Jurkat, Clone E6-1 (cell line): Measurements from ENCODE around the gene PHACTR1.

Experiments used
- DNase-seq: peaks from one replicate; pipeline ENCODE4 v3.0.0-alpha.2; 2011; ENCODE audit warnings: low read depth, low spot score
- H3K4me3 ChIP-seq: 2 replicates; pipeline ENCODE4 v1.5.1; 2011; ENCODE audit warnings: mild to moderate bottlenecking, low read length, control low read depth, moderate library complexity

Gene PHACTR1

GRCh38 chr6:13072686-13073347 is 356.2 kb downstream of the PHACTR1 start:
- DNase-seq, result no peak
- no peak overlapping the region for H3K4me3 ChIP-seq

GRCh38 chr6:13074415-13075140 is 358.0 kb downstream of the PHACTR1 start:
- H3K4me3 ChIP-seq, result no peak overlapping the region
- DNase-seq, result no peak

- no peak overlapping the region for H3K4me3 ChIP-seq
- DNase-seq, result no peak
These were observed 358.7 kb downstream of the PHACTR1 start for GRCh38 chr6:13075141-13075845.

- no peak overlapping the region for H3K4me3 ChIP-seq
- no peak for DNase-seq
These were observed 360.0 kb downstream of the PHACTR1 start for GRCh38 chr6:13076575-13076974.

GRCh38 chr6:13077117-13077516 is 360.6 kb downstream of the PHACTR1 start:
- no peak overlapping the region for H3K4me3 ChIP-seq
- no peak for DNase-seq

- H3K4me3 ChIP-seq, result no peak overlapping the region
- DNase-seq, result no peak
These were observed 362.6 kb downstream of the PHACTR1 start for GRCh38 chr6:13079096-13079723.

GRCh38 chr6:13080462-13081188 is 364.1 kb downstream of the PHACTR1 start:
- DNase-seq, result no peak
- no peak overlapping the region for H3K4me3 ChIP-seq

- no peak for DNase-seq
- no peak overlapping the region for H3K4me3 ChIP-seq
These were observed 364.6 kb downstream of the PHACTR1 start for GRCh38 chr6:13081189-13081563.

- no peak for DNase-seq
- H3K4me3 ChIP-seq, result no peak overlapping the region
These were observed 372.9 kb downstream of the PHACTR1 start for GRCh38 chr6:13089296-13089994.

GRCh38 chr6:13091192-13091591 is 374.6 kb downstream of the PHACTR1 start:
- DNase-seq, result no peak
- H3K4me3 ChIP-seq, result no peak overlapping the region

GRCh38 chr6:13094781-13095425 is 378.3 kb downstream of the PHACTR1 start:
- no peak overlapping the region for H3K4me3 ChIP-seq
- DNase-seq, result no peak

GRCh38 chr6:13096084-13096483 is 379.5 kb downstream of the PHACTR1 start:
- no peak overlapping the region for H3K4me3 ChIP-seq
- DNase-seq, result no peak

- no peak for DNase-seq
- no peak overlapping the region for H3K4me3 ChIP-seq
These were observed 380.9 kb downstream of the PHACTR1 start for GRCh38 chr6:13097454-13097853.

- DNase-seq, result no peak
- H3K4me3 ChIP-seq, result no peak overlapping the region
These were observed 381.4 kb downstream of the PHACTR1 start for GRCh38 chr6:13098006-13098405.

- H3K4me3 ChIP-seq, result no peak overlapping the region
- no peak for DNase-seq
These were observed 382.4 kb downstream of the PHACTR1 start for GRCh38 chr6:13098793-13099570.

GRCh38 chr6:13099771-13100170 is 383.2 kb downstream of the PHACTR1 start:
- peak; percentile 6 for DNase-seq

GRCh38 chr6:13101409-13101808 is 384.8 kb downstream of the PHACTR1 start:
- H3K4me3 ChIP-seq, result no peak overlapping the region
- DNase-seq, result no peak

More at GRCh38 chr6:13099771-13100170, 383.2 kb downstream of the PHACTR1 start:
- H3K4me3 ChIP-seq, result no peak overlapping the region
